G401 (cell line): ENCODE data around the gene SLC4A2. TPM values are rescaled to one million over a fixed set of nuclear protein-coding genes. Genes with fewer than 3 reads are reported as not detected.

Source experiments
- DNase-seq: peaks from one replicate; pipeline ENCODE4 v3.0.0-alpha.2; 2015; ENCODE audit warnings: low spot score
- in situ Hi-C: cut with HindIII; loops from 2 replicates; pipeline ENCODE4 v1.10.0; 2016; ENCODE audit warnings: low sequenced_read_pairs, mixed read lengths
- total RNA-seq: library from RNA; depleted of rRNA; stranded (reverse); fragments of >200 nt; shearing (Covaris generic); gene quantifications from 2 replicates; pipeline ENCODE4 v1.2.3, GENCODE V29; 2014; rRNA removed

Gene SLC4A2
- total RNA-seq, 1 experiment from 2014 or later = 363 TPM

GRCh38 chr7:151121380-151122170 lies 62.2 kb downstream of the SLC4A2 start:
- in situ Hi-C loops = no loop called here
- DNase-seq = no peak

GRCh38 chr7:151122276-151122675 lies 62.9 kb downstream of the SLC4A2 start:
- peak; percentile 77 for DNase-seq
- in situ Hi-C loops = no loop called here

GRCh38 chr7:151122796-151123157 lies 63.4 kb downstream of the SLC4A2 start:
- in situ Hi-C loops = no loop called here

GRCh38 chr7:151123158-151123821 lies 63.9 kb downstream of the SLC4A2 start:
- DNase-seq = no peak
- in situ Hi-C loops = no loop called here

More at GRCh38 chr7:151122796-151123157, 63.4 kb downstream of the SLC4A2 start:
- DNase-seq = no peak

- in situ Hi-C loops = no loop called here
- DNase-seq = peak; percentile 93
Observed at GRCh38 chr7:151123822-151124464, 64.6 kb downstream of the SLC4A2 start.

GRCh38 chr7:151124481-151124880 lies 65.1 kb downstream of the SLC4A2 start:
- in situ Hi-C loops = no loop called here
- DNase-seq = no peak

- DNase-seq = no peak
- in situ Hi-C loops = no loop called here
Observed at GRCh38 chr7:151124899-151125399, 65.6 kb downstream of the SLC4A2 start.

- in situ Hi-C loops = no loop called here
- no peak for DNase-seq
Observed at GRCh38 chr7:151125470-151125845, 66.1 kb downstream of the SLC4A2 start.

- no peak for DNase-seq
- in situ Hi-C loops = no loop called here
Observed at GRCh38 chr7:151125846-151126481, 66.6 kb downstream of the SLC4A2 start.

Other genes with a start within 250 kb of the SLC4A2 start
- gene AOC1, start 207.1 kb upstream of the SLC4A2 start, total RNA-seq = 0.92 TPM in 1 of 2 replicates, not detected in the other
- 10.8 and 11.5 TPM in 2 replicates for gene KCNH2, start 81.3 kb upstream of the SLC4A2 start, total RNA-seq
- gene NOS3, start 68.6 kb upstream of the SLC4A2 start, total RNA-seq = 34.5 and 41.6 TPM in 2 replicates
- gene ATG9B, start 35.1 kb upstream of the SLC4A2 start, total RNA-seq = 0.34 and 0.49 TPM in 2 replicates
- 34.0 and 57.0 TPM in 2 replicates for gene ABCB8, start 31.1 kb upstream of the SLC4A2 start, total RNA-seq
- gene ASIC3, start 11.1 kb upstream of the SLC4A2 start, total RNA-seq = not detected in 2 replicates
- gene CDK5, start 1.7 kb upstream of the SLC4A2 start, total RNA-seq = 18.5 and 25.3 TPM in 2 replicates
- gene FASTK, start 21.2 kb downstream of the SLC4A2 start, total RNA-seq = 57.2 and 62.9 TPM in 2 replicates
- 94.3 and 112 TPM in 2 replicates for gene TMUB1, start 23.9 kb downstream of the SLC4A2 start, total RNA-seq
- 49.4 and 51.9 TPM in 2 replicates for gene AGAP3, start 26.9 kb downstream of the SLC4A2 start, total RNA-seq
- gene GBX1, start 108.1 kb downstream of the SLC4A2 start, total RNA-seq = 0.37 TPM in 1 of 2 replicates, not detected in the other
- gene ASB10, start 127.7 kb downstream of the SLC4A2 start, total RNA-seq = not detected in 2 replicates
- gene H2BK1, start 150.9 kb downstream of the SLC4A2 start, total RNA-seq = not detected in 2 replicates
- gene ABCF2, start 167.6 kb downstream of the SLC4A2 start, total RNA-seq = 63.0 and 99.0 TPM in 2 replicates
- 22.3 and 31.1 TPM in 2 replicates for gene CHPF2, start 172.9 kb downstream of the SLC4A2 start, total RNA-seq
- gene SMARCD3, start 189.1 kb downstream of the SLC4A2 start, total RNA-seq = 65.7 and 68.2 TPM in 2 replicates